Tibial nerve (tissue), 3 donors: ENCODE measurements around the gene SPG11.

Source experiments
- POLR2A ChIP-seq, 2 donors: fragments of 450-650 bp; IDR thresholded peaks; one replicate each; pipeline ENCODE4 v1.6.1; 2017; ENCODE audit warnings: antibody characterized with exemption in 2 of 2, mild to moderate bottlenecking in 2 of 2, moderate library complexity in 2 of 2
- TF ChIP-seq, protein P1 (sequence below), 5 experiments: fragments of 200-600 bp in 3 of 5; fragments of 450-650 bp in 2 of 5; sonication (generic) in 3 of 5; IDR thresholded peaks; one replicate each; pipeline ENCODE4 v1.5.1; 2016 to 2019; ENCODE audit warnings: antibody characterized with exemption in 5 of 5, mild to moderate bottlenecking in 3 of 5, moderate library complexity in 2 of 5

- TF ChIP-seq, protein P1, sequence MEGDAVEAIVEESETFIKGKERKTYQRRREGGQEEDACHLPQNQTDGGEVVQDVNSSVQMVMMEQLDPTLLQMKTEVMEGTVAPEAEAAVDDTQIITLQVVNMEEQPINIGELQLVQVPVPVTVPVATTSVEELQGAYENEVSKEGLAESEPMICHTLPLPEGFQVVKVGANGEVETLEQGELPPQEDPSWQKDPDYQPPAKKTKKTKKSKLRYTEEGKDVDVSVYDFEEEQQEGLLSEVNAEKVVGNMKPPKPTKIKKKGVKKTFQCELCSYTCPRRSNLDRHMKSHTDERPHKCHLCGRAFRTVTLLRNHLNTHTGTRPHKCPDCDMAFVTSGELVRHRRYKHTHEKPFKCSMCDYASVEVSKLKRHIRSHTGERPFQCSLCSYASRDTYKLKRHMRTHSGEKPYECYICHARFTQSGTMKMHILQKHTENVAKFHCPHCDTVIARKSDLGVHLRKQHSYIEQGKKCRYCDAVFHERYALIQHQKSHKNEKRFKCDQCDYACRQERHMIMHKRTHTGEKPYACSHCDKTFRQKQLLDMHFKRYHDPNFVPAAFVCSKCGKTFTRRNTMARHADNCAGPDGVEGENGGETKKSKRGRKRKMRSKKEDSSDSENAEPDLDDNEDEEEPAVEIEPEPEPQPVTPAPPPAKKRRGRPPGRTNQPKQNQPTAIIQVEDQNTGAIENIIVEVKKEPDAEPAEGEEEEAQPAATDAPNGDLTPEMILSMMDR (IDR thresholded peaks at IDR 0.05) = no peak
- no peak for TF ChIP-seq POLR2A (IDR thresholded peaks at IDR 0.05)
Measured at GRCh38 chr15:44675911-44676310, 12.4 kb upstream of the SPG11 start.
